OCI-LY7 (cell line): ENCODE measurements around the gene LSAMP.

Experiments used
- CTCF ChIP-seq: fragments of 200-600 bp; sonication (generic); conservative IDR thresholded peaks from 2 replicates; pipeline ENCODE4 v1.5.1; 2014; ENCODE audit warnings: mild to moderate bottlenecking, antibody characterized with exemption, low read length, moderate library complexity, mixed read lengths
- EZH2phosphoT487 ChIP-seq: fragments of 200-600 bp; sonication (generic); IDR thresholded peaks from 2 replicates; pipeline ENCODE4 v1.6.1; 2018; ENCODE audit warnings: low read depth, borderline replicate concordance, mild to moderate bottlenecking, mixed run types, antibody characterized with exemption, low read length, moderate library complexity, mixed read lengths

GRCh38 chr3:116078561-116078960 lies 366.7 kb downstream of the LSAMP start:
- no peak for TF ChIP-seq CTCF
- TF ChIP-seq EZH2phosphoT487 = no peak
